ENCODE measurements around the gene PAX3.

PAX3 gene

GRCh38 chr2:222297600-222297935 is 1.2 kb downstream of the PAX3 start:
- DNase-seq (ENCODE audit: low read depth in 1 of 2, low spot score in 1 of 2): no peak

DNA sequence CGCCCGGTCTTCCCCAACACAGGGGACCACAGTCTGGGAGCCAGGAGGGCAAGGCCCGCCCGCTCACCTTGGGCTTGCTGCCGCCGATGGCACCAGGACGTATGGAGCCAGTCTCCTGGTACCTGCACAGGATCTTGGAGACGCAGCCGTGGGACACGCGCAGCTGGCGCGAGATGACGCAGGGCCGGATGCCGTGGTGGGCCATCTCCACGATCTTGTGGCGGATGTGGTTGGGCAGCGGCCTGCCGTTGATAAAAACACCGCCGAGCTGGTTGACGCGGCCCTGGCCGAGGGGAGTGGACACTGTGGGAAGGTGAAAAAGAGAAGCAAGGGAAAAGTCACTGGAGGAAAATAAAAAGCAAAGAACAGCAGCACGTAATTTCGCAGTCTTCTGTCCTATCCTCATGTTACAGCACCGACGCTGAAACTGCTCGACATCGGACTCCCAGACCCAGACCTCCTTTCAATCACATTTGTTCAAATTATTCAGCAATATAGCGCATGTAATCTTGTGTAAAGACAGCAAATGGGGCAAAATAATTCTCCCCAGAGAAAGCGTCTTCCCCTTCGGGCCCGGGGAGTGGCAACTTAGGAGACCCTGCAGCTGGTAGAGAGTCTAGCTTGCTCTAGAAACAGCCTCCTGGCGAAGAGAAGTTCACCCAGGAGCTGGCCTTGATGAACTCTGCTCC is 1.7 kb downstream of the PAX3 start:
- DNase-seq (ENCODE audit: low read depth in 1 of 2, low spot score in 1 of 2): no peak

- no peak for DNase-seq (ENCODE audit: low read depth in 1 of 2, low spot score in 1 of 2)
Observed at GRCh38 chr2:222296311-222296741, 2.5 kb downstream of the PAX3 start.

DNA sequence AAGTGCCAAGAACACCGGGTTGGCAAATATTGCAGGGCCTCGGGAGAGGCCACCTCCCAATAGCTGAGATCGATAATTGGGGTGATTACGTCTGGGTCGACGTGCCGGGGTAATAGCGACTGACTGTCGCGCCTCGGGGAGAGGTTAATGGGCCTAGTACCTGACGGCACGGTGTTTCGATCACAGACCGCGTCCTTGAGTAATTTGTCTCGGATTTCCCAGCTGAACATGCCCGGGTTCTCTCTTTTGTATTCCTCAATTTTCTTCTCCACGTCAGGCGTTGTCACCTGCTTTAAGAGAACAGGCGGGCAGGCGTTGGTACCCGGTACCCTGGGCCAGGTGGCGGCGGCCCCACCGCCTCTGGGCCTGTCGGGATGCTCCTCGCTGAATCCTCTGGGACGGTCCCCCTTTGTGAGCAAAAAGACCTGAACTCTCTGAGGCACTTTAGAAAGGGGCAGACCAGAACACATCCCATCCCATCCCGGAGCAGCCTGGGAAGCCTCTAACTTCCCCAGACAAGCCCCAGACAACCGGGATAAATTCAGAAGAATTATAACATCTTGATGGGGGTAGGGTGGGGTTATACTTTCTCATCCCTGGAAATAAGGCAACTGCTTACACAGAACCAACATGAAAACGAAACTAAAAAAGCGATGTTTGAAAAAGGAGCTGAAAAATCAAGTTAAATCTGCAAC is 3.3 kb downstream of the PAX3 start:
- no peak for DNase-seq (ENCODE audit: low read depth in 1 of 2, low spot score in 1 of 2)

DNA sequence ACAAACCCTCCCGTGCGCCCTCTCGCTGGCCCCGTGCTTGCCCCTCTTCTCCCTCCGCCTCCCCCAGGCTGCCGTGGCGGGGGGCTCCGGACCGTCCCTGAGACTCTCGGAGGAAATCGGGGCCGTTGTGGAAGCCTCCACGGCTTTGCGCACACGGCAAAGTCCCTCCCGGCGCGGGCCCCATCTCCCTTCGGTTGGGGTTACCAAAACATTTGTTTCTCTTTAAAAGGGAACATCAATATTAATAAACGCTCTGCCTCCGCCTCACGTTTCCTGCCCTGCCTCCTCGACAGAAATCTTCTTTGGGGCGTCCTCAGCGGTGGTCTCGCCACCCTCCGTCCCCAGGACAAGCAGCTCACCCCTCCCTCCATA is 3.8 kb downstream of the PAX3 start:
- no peak for DNase-seq (ENCODE audit: low read depth in 1 of 2, low spot score in 1 of 2)

DNA sequence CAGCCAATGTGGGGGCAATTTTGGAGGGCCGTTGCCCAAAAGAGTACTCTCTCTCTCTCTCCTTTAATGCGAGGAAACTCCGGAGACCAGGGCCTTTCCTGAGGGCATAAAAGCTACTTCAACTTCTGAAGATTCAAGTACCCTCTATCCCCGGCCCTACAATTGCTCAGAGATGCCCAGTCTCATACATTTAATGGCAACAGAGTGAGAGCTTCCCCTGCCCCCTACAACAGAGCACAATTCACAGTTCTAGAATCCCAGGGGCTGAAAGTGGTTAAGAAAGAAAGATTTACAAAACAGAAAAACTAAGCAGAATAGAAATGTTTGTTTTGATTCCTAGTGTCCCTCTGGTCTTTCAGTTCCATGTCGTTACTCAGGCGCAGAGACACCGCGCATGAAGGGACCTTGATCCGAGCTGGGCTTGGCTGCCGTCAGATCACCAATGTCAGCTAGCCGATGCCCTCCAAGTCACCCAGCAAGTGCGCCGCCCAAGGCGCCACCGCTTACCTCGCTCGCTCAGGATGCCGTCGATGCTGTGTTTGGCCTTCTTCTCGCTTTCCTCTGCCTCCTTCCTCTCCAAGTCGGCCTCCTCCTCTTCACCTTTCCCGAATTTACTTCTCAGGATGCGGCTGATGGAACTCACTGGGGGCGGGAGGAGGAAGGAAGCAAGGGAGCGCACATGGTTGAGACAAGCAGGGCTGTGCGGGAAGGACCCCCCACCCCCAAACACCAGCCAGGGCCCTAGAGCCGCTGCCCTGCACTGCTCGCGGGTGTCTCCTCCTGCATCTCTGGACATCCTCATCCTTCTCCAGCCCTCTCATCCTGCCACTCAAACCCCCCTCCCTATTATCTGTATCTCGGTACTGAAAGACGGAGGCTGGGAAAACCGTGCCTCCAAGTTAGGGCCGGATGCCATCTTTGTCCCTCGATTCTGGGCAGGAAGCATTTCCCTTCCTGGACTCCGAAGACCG is 4.9 kb downstream of the PAX3 start:
- DNase-seq (ENCODE audit: low read depth in 1 of 2, low spot score in 1 of 2): no peak

DNA sequence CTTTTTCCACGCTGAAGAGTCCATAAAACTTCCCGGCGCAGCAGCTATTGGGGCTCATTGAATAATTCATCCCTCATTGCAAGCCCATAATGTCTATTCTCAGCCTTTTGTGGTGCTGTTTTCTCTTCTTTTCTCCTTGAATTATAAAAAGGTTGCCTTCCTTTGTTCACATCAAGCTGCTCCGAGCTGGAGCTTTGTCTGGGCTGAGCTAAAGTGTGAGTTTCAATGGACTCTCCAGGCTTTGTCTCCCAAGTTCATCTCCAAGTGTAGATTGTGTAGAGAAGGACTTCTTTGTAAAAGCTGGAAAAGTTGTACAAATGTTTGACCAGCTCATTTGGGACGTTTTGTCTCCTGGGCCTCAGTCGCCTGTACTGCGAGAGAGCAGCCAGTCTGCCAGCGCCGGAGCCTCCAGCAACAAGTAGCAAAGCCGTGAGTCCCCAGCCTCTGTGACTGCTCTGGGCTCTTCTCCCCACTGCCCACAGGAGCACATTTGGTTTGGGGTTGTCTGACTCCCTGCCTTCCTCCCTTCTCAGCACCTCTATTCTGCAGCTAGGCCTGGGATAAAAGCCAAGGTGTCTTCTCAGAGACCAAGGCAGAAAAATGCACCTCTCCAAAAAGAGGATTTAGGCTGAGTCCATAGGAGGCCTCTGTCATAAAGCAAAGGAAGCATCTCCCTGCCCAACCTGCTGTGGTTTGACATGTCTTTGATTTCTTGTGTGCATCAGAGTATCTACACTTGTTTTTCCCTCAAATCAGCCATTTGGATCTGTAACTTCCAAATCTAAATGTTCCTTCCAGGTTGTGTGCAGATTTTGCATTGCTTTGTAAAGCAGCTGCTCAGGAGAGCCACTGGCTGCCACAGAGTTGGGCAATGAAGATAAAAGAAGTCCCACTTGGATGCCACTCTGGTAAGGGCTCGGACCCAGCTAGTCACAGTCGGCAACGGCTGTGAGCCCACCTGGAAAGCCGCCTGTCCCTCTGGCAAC is 6.4 kb downstream of the PAX3 start:
- DNase-seq (ENCODE audit: low read depth in 1 of 2, low spot score in 1 of 2): no peak

- DNase-seq (ENCODE audit: low read depth in 1 of 2, low spot score in 1 of 2): no peak
Observed at GRCh38 chr2:222291485-222291841, 7.3 kb downstream of the PAX3 start.

GRCh38 chr2:222290736-222291484 is 7.9 kb downstream of the PAX3 start:
- no peak for DNase-seq (ENCODE audit: low read depth in 1 of 2, low spot score in 1 of 2)

DNA sequence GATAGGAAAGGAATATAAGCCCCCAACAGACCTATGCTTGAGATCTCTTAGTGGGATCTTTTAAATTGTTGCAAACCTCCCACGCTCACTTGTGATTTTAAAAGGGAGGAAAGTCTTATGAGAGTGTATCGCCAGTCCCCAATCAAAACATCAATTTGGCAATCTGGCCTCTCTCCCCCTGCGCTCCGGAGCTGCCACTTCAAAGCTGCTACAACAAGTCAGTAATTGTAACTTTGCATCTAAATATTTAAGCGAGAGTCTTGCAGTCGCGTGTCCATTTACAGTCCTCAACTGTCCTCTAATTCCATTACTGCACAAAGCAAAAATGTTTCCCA is 8.4 kb downstream of the PAX3 start:
- DNase-seq (ENCODE audit: low read depth in 1 of 2, low spot score in 1 of 2): no peak

DNA sequence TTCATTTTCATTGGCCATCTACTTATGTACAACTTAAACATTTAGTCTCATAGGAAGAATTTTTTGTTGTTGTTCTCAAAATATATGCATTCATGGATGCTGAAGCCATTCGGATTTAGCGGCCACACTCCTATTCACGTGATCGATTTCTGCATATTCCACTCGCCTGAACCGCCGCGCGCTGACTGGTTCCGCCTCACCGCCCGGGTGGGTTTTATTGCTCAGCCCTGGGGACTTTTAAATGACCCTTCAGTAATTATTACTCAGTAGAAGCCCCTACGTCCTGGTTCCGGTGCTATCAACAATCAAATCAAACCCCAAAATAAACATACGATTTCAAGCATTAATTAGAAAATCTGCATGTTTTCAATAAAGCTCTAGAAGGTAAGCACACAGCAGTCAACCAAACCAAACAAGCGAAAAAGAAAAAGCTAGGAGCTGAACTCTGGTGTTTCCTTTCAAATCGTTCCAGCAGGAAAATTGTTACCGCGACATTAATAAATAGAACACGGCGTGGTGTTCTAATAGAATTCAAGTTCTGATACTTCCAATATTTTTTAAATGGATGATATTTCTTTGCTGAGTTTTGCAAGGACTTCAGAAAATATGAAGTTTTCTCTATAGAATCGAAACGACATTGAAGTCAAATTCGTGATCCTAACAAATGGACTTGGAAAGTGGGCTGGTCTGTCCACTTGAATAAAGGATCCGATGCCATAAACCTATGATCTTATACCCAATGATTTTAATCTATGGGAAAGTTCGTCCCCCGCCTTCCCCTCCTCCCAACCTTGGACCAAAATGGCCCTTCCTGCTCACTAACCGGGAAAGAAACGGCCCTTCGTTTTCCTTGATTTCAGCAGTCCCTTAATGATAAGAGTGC is 9.3 kb downstream of the PAX3 start:
- DNase-seq (ENCODE audit: low read depth in 1 of 2, low spot score in 1 of 2): no peak

DNA sequence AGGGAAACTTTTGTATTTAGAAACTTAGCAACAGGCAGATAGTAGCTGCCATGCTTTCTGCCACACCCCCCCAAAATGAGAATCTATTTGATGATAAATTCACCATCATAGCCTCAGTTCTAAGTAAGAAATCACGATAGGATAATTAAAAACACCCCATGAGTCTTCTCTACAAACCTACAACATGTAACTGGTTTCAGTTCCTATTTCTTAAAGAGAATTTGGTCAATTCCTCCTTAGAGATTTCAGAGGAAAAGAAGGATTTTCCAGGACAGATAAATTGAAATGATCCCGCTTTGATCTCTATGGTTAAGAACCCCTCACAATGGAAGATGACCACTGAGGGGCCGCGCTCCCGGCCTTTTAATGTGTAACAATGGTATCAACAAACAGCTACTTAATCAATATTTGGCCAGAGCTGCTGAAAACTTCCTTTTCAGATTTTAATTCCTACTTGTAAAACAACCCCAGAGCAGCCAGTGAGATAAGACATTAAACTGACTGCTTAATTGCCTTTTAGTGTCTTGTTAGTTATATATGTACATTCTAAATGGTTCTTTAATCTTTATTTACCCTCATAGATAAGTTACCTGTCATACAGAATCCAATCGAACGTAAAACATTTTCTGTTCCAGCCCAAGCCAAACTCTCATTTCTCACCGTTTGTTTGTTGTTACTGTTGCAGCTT is 10.1 kb downstream of the PAX3 start:
- no peak for DNase-seq (ENCODE audit: low read depth in 1 of 2, low spot score in 1 of 2)

DNA sequence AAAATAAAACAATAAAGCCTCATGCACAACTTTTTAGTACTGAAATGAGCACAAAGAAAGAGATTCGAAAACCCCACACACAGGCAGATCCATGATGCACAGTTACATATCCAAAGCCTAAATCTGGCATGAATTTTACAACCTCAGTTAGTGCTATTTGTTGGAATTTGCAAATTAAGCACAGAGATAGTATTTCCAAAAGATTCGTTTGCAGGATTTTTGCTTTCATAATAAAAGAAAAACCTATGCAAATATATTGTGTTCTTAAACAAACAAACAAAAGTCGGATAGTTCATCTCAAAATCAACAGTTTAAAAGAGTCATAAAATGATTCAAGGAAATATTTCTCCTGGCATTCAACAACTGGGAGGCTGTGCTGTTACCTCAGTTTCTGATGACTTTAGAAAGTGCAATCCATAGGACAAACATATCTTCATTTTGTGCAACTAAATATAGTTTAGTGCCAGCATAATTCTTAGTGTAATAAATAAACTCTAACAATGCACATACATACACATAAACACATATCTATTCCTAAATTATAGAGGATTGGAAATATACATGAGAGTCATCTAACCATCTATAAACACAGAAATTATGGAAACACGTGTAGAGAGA is 10.8 kb downstream of the PAX3 start:
- DNase-seq (ENCODE audit: low read depth in 1 of 2, low spot score in 1 of 2): no peak

DNA sequence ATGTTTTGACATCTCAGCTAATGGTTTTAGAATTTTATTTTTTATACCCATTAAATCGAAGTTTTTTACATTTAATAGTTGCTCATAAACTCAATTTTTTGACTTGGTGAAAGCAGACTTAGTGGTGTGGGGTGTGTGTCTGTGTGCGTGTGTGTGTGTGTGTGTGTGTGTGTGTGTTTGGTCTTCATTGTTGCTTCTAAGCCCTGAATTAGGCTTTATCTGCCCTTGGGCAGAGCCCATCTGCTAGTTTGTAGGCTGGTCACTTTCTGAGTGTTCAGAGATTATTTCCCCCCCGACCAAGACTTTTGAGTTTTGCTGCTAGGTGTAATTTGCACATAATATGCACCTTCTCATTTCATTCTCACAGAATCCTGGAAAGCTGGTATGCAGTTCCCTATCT is 14.3 kb downstream of the PAX3 start:
- DNase-seq (ENCODE audit: low read depth in 1 of 2, low spot score in 1 of 2): no peak

DNA sequence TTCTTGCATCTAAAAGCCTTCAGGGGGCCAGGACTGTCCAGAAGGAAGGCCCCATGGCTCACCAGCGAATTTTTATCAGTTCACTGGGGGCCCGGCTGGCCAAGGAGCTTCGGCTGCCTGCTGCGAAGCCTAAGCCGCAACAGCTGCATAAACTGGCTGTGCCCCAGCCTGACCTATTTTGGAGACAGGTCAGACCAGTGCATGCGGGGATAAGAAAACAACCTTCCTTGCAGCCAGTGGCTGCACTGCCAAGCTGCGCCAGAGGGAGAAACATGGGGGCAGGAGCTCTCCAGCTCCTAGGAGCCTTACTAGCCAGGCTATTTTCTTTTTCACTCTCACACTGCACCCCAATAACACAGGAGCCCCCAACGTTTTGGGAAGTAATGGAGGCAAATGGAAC is 15.2 kb downstream of the PAX3 start:
- DNase-seq (ENCODE audit: low read depth in 1 of 2, low spot score in 1 of 2): no peak

DNA sequence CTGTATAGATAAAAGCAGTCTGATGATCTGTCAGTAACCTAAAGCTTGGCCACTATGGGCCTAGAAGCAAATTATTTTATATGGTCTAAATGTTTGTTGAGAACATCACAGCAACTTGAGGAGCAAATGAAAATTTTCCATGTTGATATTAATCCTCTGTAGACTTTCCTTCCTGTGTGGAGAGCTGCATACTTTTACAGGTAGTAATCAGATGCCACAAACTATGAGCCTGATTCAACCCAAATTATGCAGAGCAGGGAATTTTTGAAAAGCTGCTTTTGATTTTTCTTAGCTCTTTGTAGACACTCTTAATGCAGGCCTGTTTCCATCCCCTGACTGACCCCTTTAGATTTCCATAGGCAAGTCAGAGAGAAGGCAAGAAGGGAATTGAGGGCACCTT is 17.3 kb downstream of the PAX3 start:
- no peak for DNase-seq (ENCODE audit: low read depth in 1 of 2, low spot score in 1 of 2)

GRCh38 chr2:222280795-222281194 is 18.0 kb downstream of the PAX3 start:
- DNase-seq (ENCODE audit: low read depth in 1 of 2, low spot score in 1 of 2): no peak

GRCh38 chr2:222272446-222273015 is 26.3 kb downstream of the PAX3 start:
- no peak for DNase-seq (ENCODE audit: low read depth in 1 of 2, low spot score in 1 of 2)

All from activated CD4-positive, alpha-beta T cell treated with anti-CD3 and anti-CD28 coated beads, Interleukin-2, amount 50 U/mL, for 24 hours (primary cell).